Activated CD8-positive, alpha-beta memory T cell treated with anti-CD3 and anti-CD28 coated beads, Interleukin-2, amount 50 U/mL, for 1 hour (primary cell): ENCODE results near the gene RCOR2.
"Not testable (repeated sequence)": the region's sequence is repeated elsewhere in the genome, so short reads cannot be mapped to it uniquely, and the experiment has no call there.

ENCODE experiments used
- DNase-seq: peaks from one replicate; pipeline ENCODE4 v3.0.0-alpha.2; 2020; ENCODE audit errors: extremely low read depth

Gene RCOR2

DNA sequence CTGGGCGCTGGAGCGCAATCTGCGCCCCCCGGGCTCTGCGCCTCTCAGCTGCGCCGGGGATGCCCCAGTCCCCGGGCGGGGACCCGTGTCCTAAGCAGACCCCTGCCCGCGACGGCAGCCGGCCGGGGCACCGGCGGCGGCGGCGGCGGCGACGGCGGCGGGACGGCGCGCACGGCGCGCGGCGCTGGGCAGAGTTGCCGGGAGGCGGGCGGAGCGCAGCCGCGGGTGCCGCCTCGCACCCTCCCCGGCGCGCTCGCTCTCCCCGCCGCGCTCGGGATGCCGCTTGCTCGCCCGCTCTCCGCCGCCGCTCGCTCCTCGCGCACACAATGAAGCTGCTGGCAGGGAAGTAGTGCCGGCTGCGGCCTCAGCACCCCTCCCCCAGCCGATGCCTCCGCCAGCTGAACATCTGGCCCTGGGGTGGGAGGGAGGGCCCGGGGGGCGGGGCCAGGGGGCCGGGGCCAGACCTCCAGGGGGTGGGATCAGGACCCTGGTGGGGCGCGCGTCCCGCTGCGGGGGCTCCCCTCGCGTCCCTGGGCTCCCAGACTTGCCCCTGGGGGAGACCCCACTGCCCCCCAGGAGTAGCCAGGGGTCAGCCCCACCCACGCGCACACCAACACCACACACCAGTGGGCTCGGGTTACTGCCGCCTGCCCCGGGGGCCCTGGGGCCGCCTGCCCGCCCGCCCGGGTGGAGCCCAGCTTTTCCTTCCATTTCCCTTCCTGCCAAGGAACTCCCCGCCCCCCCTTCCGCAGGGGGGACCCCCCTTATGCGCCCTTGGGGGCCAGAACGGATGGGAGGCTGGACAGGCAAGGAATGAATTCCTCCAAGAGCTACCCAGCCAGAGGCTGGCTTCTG is at the start of gene RCOR2:
Gene RCOR2, minus strand, starts transcription at position 328 of the 855 bp plus-strand sequence. CDS start 708 bp downstream, outside the sequence.
- DNase-seq: no peak

DNA sequence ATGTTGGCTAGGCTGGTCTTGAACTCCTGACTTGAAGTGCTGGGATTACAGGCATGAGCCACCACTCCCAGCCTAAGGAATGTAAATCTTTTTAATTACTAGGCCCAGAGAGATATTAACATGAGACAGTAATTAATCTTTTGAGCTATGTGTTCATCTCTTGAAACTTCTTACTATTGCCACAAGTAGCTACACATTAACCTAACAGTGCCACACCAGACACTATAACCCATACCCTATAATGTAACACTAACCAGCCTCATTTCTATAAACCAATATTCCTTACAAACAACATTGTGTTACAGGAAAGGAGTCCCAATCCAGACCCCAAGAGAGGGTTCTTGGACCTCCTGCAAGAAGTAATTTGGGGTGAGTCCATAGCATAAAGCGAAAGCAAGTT is 49.5 kb upstream of the RCOR2 start:
- DNase-seq: no peak

DNA sequence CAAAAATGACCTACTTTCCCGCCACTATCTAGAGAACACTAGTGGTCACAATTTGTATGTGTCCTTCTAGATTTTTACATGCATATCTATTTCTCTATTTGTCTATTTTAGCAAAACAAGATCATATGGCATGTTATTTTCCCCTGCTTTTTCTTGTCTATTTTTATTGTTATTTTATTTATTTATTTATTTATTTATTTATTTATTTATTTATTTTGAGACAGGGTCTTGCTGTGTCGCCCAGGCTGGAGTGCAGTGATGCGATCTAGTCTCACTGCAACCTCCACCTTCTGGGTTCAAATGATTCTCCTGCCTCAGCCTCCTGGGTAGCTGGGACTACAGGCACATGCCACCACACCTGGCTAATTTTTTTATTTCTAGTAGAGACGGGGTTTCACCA is 46.9 kb upstream of the RCOR2 start:
- DNase-seq: not testable (repeated sequence)

DNA sequence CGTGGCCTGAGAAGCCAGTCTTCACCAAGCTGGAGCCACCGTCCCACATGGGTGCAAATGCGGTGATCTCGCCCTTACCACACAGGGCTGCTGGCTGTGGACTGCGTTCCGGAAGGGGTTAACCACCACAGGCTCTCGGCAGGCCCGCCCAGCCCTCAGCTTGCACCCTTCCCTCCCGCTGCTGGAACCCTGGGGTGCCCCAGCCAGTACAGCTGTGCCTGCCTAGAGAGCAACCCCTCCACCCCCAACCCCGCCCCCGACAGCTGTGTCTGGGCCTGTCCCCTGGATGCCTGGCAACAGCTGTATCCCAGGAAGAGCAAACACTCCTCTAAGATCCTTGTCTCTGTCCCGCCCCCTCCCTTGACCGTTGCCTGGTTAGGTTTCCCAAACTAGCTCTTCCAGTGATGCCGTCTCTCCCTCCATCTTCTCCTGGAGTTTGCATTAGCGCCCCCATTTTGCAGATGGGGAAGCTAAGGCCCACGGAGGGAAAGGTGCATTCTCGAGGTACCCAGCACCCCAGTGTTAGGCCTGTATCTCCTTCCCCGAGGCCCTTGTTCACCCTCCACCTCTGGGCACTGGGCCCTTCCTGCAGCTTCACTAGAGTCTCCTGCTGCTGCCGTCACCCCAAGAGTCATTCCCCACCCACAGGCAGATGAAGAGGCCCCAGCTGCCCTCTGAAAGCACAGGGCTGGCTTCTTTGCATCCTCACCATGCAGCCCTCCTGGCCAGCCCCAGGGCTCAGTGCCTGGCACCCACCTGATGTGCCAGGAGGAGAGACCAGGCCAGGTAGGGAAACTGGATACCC is 44.8 kb upstream of the RCOR2 start:
- no peak for DNase-seq

DNA sequence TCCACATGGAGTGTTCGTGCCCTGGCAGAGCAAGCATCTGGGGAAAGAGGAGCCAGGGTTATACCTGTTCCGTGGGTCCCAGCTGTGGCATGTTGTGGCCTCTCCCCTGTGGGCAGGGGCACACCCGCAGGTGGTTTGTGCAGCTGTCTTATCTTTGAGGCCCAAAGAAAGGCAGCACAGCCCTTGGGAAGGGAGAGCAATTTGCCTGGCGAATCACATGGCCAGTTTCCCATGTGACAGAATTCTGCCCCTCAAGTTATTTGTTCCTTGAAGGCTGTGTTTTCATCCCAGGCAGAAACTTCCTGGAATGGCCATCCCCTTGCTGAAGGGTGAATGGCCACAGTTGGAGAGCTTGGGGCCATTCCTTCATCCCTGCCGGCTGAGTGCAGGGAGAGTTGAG is 41.0 kb upstream of the RCOR2 start:
- DNase-seq: no peak

DNA sequence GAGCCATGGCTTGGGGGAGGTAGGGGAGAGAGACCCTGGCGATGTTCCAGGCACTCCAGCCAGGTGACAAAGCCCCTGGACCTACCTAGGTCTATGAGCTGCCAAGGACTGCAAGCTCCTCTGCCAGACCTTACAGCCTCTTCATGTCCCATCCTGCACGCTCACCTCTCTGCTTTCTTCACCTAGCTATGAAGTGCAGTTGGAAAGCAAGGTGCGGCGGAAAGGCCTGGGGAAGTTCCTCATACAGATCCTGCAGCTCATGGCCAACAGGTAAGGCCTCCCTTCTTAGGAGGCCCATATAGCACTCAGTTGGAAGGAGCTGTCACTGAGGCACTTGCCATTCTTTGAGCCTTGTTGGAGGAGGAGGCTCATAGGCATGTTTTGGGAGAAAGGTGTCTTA is 35.6 kb upstream of the RCOR2 start:
- no peak for DNase-seq

DNA sequence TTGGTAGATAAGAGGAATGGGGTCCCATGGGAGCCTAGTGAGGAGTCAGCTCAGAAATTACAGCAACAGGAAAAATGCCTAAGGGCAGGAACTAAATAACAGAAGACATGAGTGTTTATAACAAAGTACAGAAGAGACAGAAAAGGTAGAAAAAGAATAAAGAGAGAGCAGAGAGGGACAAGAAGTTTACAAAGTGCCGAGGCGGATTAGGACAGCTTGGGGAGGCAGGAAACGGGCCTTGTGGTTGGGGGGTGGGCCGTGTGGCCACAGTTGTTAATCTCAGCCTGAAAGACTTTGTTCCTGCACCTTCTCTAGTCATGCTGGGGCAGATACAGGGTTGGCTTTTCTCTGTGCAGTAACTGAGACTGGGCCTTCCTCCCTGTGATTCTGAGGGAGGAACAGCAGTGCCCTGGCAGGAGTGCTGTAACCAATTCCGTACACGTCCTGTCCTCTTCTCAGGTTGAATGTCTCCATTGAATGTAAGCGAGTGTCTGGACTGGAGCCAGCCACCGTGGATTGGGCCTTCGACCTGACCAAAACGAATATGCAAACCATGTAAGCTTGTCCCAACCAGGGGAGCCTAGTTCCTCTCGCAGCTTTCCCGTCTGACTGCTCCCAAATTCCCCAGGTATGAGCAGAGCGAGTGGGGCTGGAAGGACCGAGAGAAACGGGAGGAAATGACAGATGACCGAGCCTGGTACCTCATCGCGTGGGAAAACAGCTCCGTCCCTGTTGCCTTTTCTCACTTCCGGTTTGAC is 35.0 kb upstream of the RCOR2 start:
- no peak for DNase-seq

DNA sequence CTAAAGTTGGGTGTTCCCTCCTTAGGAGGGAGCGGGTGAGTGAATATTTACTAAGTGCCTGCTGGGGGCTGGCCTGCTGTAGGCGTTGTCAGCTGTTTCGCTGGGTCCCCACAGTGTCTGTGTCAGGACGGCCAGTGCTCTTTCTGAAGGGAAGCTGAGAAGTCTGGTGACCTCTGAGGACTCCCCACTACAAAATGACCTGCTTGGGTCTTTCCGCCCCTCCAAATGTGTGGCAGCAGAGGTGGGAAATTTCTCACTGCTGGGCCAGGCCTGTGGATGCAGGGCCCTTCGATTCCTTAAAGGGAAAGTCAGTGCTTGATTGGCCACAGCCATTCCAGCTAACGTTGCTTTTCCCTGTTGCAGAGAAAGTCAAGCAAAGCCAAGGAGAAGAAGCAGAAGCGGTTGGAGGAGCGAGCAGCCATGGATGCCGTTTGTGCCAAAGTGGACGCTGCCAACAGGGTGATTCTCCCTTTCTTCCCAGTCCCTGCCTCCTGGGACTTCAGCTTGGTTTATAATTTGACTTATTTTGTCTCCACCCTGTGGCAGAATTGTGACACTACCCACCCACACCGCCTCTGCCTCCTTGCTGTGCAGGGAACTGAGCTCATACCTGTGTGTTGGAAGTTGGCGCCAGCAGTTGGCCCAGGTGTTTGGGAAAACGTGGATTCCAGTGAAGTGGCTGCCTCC is 28.7 kb upstream of the RCOR2 start:
- DNase-seq: no peak

DNA sequence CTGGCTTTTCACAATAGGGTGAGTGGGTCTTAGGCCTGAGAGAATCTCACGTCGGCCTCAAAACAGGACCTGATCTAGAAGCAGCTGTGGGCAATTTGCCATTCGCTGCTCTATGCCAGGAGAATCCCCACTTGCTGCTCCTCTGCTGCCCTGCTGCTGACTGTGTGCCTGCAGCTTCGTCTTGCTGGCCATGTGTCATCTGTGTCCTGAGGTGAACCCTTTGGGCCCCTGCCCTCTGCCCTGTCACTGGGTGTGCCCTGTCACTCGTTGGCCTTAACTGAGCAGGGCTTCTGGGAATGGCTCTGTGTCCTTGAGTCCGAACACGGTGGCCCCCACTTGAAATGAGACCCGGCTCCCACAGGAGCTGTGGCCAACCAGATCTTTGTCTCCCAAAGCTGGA is 28.0 kb upstream of the RCOR2 start:
- no peak for DNase-seq

DNA sequence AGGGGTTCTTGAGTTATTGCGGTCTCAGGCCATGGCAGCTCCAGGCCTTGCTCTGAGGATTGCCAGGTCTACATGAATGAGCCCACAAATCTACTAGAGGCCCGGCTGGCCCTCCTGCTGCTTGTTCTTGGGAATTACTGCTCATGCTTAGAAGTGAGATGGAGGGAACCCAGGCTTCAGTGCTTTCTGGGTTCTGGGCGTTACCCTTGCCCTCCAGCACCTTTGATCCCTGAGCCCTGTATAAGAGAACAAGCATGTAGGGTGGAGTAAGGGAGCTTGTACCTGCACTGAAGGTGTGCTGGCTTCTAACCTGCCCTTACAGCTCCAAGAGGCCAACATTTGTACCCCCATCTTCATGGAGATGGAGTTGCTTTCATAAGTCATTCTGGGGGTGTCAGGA is 25.8 kb upstream of the RCOR2 start:
- no peak for DNase-seq

DNA sequence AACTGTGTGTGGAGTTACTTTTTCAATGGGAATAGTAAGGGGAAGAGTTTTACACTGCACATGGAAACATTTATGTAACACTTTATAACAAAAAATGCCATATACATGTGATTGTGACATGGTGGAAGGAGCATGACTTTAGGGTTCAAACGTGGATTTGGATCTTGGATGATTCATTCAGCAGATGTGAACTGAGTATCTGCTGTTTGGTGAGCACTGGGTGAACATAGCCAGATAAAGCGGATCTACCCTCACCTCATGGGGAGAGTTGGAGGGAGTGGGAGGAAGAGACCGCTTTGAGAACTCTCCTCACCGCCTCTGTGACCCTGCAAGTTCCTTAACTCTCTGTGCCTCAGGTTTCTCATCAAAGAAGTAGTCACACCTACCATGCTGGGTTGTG is 24.9 kb upstream of the RCOR2 start:
- no peak for DNase-seq

DNA sequence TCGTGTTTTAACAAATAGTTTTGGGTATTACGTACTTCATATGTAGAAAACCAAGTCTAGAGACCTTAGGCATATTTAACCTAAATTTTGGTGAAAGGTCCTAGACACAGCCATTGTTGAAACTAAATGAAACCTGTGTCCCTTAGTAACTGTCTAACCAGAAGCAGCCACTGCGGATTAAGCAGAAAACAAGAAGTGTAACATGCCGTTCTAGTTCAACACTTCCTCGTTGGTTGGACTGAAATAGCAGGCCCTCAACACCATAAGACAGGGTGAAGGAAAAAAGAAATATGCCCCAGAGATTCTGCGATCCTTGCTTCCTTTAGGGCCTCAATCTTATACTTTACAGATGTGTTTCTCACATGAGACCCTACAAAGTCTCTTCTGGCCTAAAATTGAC is 23.8 kb upstream of the RCOR2 start:
- DNase-seq: no peak

DNA sequence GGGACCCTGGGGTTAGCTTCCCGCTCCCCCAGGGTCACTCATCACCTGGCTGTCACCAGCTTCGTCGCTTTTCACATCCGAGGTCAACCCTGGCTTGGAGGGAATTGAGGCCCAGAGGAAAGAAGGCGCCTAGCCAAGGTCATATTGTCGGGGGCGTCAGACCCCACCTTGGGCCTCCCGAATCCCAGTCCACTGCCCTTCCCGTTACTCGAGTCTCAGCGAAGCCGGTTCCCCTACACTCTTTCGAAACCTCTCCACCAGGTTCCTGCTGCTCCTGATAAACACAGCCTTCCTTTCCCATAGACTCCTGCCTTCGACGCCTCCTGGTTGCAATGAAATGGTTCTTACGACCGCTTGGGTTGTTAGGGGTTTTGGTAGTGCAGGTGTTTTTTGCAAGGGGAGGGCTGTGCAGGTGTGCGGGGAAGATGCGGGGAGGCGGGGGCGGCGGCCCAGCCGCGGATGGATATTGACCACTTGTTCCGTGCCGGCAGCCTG is 22.5 kb upstream of the RCOR2 start:
- no peak for DNase-seq

DNA sequence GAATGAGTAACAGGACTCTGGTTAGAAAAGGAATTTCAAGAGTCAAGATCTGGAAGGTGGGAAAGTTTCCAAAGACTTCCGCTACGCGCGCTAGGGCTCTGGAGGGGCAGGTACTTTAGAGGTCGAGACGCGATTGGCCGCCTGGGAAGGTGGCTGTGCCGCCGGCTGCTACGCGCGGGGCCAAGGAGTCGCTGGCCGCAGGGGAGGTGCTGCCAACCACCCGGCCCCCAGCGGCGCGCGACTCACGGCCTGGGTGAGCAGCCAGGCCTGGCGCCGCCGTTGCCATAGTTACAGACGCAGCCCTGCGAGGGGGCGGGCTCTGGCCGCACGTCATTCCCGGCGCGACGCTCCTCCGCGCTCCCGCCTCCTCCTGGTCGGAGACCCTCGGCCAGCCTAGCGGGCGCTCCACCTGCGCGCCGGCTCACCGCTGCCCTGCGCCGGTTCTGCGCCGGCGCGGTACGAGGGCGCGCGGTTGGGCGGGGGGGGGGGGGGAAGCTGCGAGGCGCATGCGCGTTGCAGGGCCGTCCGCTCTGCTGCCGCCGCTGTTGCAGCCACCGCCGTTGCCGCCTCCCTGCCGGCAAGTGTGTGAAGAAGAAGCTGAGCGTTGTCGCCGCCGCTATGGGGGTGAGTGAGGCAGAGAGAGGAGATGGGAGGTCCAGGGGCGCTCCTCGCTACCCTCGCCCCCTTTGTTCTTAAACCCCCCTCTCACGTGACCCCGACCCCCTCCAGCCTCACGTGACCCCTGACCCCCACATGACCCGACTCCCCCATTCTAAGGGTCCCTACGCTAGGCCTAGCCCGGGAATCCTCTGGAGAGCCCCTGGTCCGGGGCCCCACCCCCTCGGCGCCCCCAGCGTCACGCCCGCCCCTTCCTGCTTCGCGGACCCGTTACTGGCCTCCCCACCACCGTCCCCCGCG is 21.8 kb upstream of the RCOR2 start, which contains the start of gene NAA40:
Gene NAA40, plus strand, starts transcription at position 524 of the 918 bp plus-strand sequence. Its CDS starts 95 bp downstream, at position 619.
- peak; percentile 87 for DNase-seq

DNA sequence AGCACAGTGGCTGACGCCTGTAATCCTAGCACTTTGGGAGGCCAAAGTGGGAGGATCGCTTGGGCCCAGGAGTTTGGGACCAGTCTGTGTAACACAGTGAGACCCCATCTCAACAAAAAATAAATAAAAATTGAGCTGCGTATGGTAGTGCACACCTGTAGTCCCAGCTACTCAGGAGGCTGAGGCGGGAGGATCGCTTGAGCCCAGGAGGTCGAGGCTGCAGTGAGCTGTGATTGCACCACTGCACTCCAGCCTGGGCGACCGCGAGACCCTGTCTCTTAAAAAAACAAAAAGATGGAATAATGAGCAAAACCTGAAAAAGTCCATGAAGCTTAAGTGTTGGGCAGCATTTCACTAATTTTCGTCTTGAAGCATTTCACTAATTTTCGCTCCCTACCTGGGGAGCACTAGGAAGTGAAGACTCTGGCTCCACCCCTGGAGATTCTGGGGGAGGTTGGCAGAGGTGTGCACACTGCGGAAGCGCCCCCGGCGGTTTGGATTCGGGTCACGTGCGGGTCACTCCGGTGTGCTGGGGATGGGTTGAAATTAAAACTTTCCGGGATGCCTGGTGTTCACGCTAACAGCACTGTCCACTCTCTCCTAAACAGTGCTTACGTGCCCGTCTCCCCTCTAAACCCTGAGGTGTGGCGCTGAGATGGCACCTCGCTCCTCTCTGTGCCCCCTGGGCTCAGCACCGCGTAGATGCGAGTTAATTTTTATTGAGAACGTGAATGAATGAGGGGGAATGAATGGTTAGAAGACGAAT is 20.9 kb upstream of the RCOR2 start:
- no peak for DNase-seq

DNA sequence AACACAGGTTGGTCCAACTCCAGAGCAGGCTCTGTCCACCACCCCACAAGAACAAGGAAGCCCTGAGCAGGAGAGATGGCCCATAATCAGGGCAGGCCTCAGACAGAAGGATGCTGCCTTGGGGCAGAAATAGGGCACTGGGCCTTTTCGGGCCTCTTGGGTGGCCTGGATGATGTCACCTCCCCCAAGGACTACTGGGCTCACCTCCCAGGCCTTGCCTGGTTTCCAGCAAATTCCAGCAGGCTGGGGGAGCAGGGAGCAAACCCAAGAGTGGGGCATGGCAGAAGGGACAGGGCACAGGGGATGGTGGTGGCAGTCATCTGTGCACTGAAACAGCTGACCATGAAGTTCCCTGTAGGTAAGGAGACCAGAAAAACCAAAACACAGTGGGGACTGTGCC is 16.5 kb upstream of the RCOR2 start:
- DNase-seq: no peak

DNA sequence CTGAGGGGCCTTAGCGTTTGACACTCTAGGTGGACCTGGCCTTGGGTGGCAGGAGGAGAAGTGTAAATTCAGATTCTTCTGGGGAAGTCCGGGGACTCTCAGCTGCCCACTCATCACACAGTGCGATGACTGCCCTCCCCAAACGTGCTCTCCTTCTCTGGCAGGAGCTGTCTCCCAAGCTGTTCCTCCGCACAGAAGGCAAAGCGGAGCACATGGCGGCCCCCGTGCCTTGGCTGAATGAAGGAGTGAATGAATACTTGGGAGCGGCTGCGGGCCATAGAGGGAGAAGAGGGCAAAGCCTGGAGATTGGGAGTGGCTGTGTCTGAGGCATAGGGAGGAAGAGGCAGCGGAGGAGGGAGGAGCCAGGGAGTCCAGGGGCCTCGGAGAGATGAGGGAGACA is 14.9 kb upstream of the RCOR2 start:
- DNase-seq: no peak

DNA sequence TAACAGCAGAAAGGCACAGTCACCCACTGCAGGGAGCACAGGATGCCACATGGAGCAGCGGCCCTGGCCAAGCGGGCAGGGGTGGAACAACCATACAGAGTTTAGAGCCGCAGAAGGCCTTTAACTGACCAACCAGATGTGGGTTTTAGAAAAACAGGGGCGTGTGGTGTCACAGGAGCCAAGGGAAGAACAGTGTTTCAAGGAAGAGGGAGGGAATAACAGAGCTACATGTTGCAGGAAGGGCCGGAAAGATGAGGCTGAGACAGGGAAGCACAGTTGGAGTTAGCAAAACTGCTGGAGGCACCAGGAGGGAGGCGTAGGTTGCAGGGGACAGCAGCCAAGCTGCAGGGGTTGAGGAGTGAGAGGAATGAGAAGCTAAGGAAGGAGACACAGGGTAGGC is 14.1 kb upstream of the RCOR2 start:
- no peak for DNase-seq

DNA sequence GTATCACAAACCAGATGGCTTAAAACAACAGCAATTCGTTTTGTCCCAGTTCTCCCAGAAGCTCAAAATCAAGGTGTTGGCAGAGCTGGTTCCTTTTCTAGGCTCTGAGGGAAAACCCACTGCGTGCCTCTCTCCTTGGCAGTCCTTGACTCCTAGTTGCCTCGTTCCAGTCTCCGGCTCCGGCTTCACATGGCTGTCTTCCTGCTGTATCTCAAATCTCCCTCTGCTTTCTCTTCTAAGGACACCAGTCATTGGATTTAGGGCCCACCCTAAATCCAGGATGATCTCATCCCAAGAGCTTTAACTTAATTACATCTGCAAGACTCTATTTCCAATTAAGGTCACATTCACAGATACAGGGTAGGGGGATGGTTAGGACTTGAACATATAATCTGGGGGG is 12.7 kb upstream of the RCOR2 start:
- DNase-seq: no peak

DNA sequence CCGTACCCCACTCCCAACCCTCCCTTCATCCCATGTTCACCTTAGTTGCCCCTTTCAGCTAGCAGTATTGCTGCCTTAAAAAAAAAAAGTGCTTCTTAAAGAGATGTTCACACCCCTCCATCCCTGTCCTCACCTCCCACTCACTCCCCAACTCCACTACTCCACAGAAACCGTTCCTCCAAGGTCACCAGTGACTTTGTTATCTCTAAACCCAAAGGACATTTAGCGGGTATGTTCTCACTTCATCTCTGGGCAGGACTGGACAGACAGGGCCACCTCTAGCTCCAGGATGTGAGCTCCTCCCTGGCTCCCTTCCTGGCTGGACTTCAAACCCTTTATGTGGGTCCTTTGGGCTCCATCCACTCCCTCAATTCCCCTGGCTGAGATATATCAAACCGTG is 6.4 kb upstream of the RCOR2 start:
- DNase-seq: no peak
